Measurements from ENCODE around the gene ASRGL1. TPM values are rescaled to one million over a fixed set of nuclear protein-coding genes. Genes with fewer than 3 reads are reported as not detected.
A peak's percentile ranks its signal among the peaks of the same experiment; 100 is the strongest.

The ASRGL1 gene
- total RNA-seq: 10 to 100 TPM in 1 of 2 donors, 1 to 10 TPM in 1; 3.7 to 15.2 TPM
- 10 to 100 TPM in 1 of 2 donors, 1 to 10 TPM in 1; 4.4 to 11.9 TPM for polyA plus RNA-seq

- Histone ChIP-seq H3K27ac (ENCODE audit: low read depth in 1 of 2, low read length in 2 of 2) (no peak within 1 kb of the TSS), H3K9me3 (ENCODE audit: control insufficient read depth in 4 of 4, low read length in 3 of 4) (no peaks in the 10 kb centered on the region), H3K4me3 (ENCODE audit: low read depth in 1 of 3, low read length in 3 of 3) (peak within 1 kb of the TSS; percentile 72 to 82 (median 76)), H3K4me1 (ENCODE audit: control insufficient read depth in 4 of 4, insufficient read depth in 4 of 4, low read length in 3 of 4) (peaks cover 0 to 20% (median 8%) of the 10 kb centered on the region in 4 donors), H3K9ac (ENCODE audit: low read depth in 1 of 2, low read length in 2 of 2) (peak within 1 kb of the TSS in 1 of 2 donors; percentile 49), H3K36me3 (ENCODE audit: control insufficient read depth in 4 of 4, insufficient read depth in 3 of 4, low read depth in 1 of 4, low read length in 3 of 4) (no peaks in the 10 kb centered on the region), H3K27me3 (ENCODE audit: control insufficient read depth in 4 of 4, insufficient read depth in 4 of 4, low read length in 3 of 4) (no peaks in the 10 kb centered on the region)
- TF ChIP-seq GABPA (IDR thresholded peaks at IDR 0.05 in 1 of 2, conservative IDR thresholded peaks at IDR 0.05 in 1 of 2) (no peak), FOXA1 (IDR thresholded peaks at IDR 0.05) (no peak)
- TF ChIP-seq, protein P1, sequence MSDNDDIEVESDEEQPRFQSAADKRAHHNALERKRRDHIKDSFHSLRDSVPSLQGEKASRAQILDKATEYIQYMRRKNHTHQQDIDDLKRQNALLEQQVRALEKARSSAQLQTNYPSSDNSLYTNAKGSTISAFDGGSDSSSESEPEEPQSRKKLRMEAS (IDR thresholded peaks at IDR 0.05): no peak
- TF ChIP-seq, protein P2, sequence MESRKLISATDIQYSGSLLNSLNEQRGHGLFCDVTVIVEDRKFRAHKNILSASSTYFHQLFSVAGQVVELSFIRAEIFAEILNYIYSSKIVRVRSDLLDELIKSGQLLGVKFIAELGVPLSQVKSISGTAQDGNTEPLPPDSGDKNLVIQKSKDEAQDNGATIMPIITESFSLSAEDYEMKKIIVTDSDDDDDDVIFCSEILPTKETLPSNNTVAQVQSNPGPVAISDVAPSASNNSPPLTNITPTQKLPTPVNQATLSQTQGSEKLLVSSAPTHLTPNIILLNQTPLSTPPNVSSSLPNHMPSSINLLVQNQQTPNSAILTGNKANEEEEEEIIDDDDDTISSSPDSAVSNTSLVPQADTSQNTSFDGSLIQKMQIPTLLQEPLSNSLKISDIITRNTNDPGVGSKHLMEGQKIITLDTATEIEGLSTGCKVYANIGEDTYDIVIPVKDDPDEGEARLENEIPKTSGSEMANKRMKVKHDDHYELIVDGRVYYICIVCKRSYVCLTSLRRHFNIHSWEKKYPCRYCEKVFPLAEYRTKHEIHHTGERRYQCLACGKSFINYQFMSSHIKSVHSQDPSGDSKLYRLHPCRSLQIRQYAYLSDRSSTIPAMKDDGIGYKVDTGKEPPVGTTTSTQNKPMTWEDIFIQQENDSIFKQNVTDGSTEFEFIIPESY (IDR thresholded peaks at IDR 0.05): no peak
- TF ChIP-seq, protein P3, sequence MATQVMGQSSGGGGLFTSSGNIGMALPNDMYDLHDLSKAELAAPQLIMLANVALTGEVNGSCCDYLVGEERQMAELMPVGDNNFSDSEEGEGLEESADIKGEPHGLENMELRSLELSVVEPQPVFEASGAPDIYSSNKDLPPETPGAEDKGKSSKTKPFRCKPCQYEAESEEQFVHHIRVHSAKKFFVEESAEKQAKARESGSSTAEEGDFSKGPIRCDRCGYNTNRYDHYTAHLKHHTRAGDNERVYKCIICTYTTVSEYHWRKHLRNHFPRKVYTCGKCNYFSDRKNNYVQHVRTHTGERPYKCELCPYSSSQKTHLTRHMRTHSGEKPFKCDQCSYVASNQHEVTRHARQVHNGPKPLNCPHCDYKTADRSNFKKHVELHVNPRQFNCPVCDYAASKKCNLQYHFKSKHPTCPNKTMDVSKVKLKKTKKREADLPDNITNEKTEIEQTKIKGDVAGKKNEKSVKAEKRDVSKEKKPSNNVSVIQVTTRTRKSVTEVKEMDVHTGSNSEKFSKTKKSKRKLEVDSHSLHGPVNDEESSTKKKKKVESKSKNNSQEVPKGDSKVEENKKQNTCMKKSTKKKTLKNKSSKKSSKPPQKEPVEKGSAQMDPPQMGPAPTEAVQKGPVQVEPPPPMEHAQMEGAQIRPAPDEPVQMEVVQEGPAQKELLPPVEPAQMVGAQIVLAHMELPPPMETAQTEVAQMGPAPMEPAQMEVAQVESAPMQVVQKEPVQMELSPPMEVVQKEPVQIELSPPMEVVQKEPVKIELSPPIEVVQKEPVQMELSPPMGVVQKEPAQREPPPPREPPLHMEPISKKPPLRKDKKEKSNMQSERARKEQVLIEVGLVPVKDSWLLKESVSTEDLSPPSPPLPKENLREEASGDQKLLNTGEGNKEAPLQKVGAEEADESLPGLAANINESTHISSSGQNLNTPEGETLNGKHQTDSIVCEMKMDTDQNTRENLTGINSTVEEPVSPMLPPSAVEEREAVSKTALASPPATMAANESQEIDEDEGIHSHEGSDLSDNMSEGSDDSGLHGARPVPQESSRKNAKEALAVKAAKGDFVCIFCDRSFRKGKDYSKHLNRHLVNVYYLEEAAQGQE (IDR thresholded peaks at IDR 0.05): no peak
- DNase-seq (ENCODE audit: low spot score): peak; percentile 77
- WGBS: 2% methylated on average over 98 of the region's 98 CpGs
Observed at GRCh38 chr11:62337303-62338181, at the start of gene ASRGL1. TSS of gene ASRGL1 (plus strand) at chr11:62337448. CDS start at chr11:62337978, 530 bp downstream.

- Histone ChIP-seq H3K27me3 (ENCODE audit: control insufficient read depth in 4 of 4, insufficient read depth in 4 of 4, low read length in 3 of 4) (peaks cover 0 to 10% (median 1%) of the 10 kb centered on the region in 4 donors), H3K4me3 (ENCODE audit: low read depth in 1 of 3, low read length in 3 of 3) (no peak overlapping the region), H3K9ac (ENCODE audit: low read depth in 1 of 2, low read length in 2 of 2) (no peak overlapping the region), H3K4me1 (ENCODE audit: control insufficient read depth in 4 of 4, insufficient read depth in 4 of 4, low read length in 3 of 4) (no peaks in the 10 kb centered on the region), H3K36me3 (ENCODE audit: control insufficient read depth in 4 of 4, insufficient read depth in 3 of 4, low read depth in 1 of 4, low read length in 3 of 4) (no peaks in the 10 kb centered on the region), H3K27ac (ENCODE audit: low read depth in 1 of 2, low read length in 2 of 2) (no peak overlapping the region), H3K9me3 (ENCODE audit: control insufficient read depth in 4 of 4, low read length in 3 of 4) (no peaks in the 10 kb centered on the region)
- DNase-seq (ENCODE audit: low spot score): no peak
- no peak for TF ChIP-seq NR2F2 (IDR thresholded peaks at IDR 0.05)
- TF ChIP-seq, protein P3 (IDR thresholded peaks at IDR 0.05): peak; percentile 97
- TF ChIP-seq, protein P1 (IDR thresholded peaks at IDR 0.05): no peak
- 55% methylated on average over 2 of the region's 2 CpGs for WGBS
Observed at GRCh38 chr11:62295504-62295903, 41.7 kb upstream of the ASRGL1 start.
